Left cardiac atrium (tissue), 4 donors: Measurements from ENCODE around the gene UBE2L6. TPM values are rescaled to one million over a fixed set of nuclear protein-coding genes. Genes with fewer than 3 reads are reported as not detected.
A peak's percentile ranks its signal among the peaks of the same experiment; 100 is the strongest.

Experiments
- ATAC-seq, 2 donors: fragments of 200-7000 bp; cut with Tn5 transposase; one replicate each; pipeline ENCODE4 v1.9.1; 2020; ENCODE audit warnings: mild to moderate bottlenecking in 2 of 2, moderate library complexity in 2 of 2
- DNase-seq: peaks from one replicate; pipeline ENCODE4 v3.0.0-alpha.2; 2020
- intact Hi-C, 2 donors: fragments of 100-400 bp; cut with DNase I; formaldehyde crosslinking; loops; one replicate each; pipeline versions ENCODE4 v1.14.1 to v1.15.1; 2022 to 2023
- total RNA-seq, 2 donors: library from RNA; stranded (reverse); fragmentation: NEBNext Ultra II Directional; extraction: Animal tissue kit (Norgen Biotek cat#: 25700); gene quantifications; one replicate each; pipeline ENCODE4 v1.2.1, GENCODE V29; 2021
- donor health status: DM: no; HTN: yes; CAD: no.
- donor health status: DM: no; HTN: yes; CAD: no; lungs with severe emphysema.
- donor health status: DM: yes; HTN: yes; CAD: no.
- donor health status: Dilated cardiomyopathy.

The UBE2L6 gene
- total RNA-seq, 2 donors from 2014 or later = 28.9 to 30.0 TPM

- intact Hi-C loops = no loop called here
- ATAC-seq = no peak
Measured at GRCh38 chr11:57574061-57574460, 6.6 kb upstream of the UBE2L6 start.

GRCh38 chr11:57571606-57572005 lies 4.1 kb upstream of the UBE2L6 start:
- no peak for ATAC-seq
- no peak for DNase-seq
- intact Hi-C loops = no loop called here

More at GRCh38 chr11:57574061-57574460, 6.6 kb upstream of the UBE2L6 start:
- no peak for DNase-seq

GRCh38 chr11:57568330-57568766 lies 876 bp upstream of the UBE2L6 start:
- DNase-seq (no peak), ATAC-seq (no peak)
- intact Hi-C loops = loop anchor here (2.0 to 5.0 kb wide), 2 partner anchors 72 to 74 kb away; no protein-coding TSS in a partner anchor

- peak; percentile 13 to 36 for ATAC-seq
- intact Hi-C loops = loop anchor here in 1 of 2 donors (5.0 kb wide), 1 partner anchor 75 kb away; no protein-coding TSS in a partner anchor
Measured at GRCh38 chr11:57566905-57567514, 462 bp downstream of the UBE2L6 start.

GRCh38 chr11:57566005-57566904 lies 1.2 kb downstream of the UBE2L6 start:
- intact Hi-C loops = loop anchor here in 1 of 2 donors (5.0 kb wide), 1 partner anchor 76 kb away; no protein-coding TSS in a partner anchor
- peak; percentile 29 to 45 for ATAC-seq
- no peak for DNase-seq

More at GRCh38 chr11:57566905-57567514, 462 bp downstream of the UBE2L6 start:
- no peak for DNase-seq

- ATAC-seq (no peak), DNase-seq (no peak)
- intact Hi-C loops = no loop called here
Measured at GRCh38 chr11:57562596-57562995, 4.9 kb downstream of the UBE2L6 start.

GRCh38 chr11:57560146-57560545 lies 7.3 kb downstream of the UBE2L6 start:
- DNase-seq (no peak), ATAC-seq (no peak)
- intact Hi-C loops = no loop called here

GRCh38 chr11:57556041-57556440 lies 11.4 kb downstream of the UBE2L6 start:
- intact Hi-C loops = no loop called here
- DNase-seq = no peak
- ATAC-seq = no peak

GRCh38 chr11:57555393-57555792 lies 12.1 kb downstream of the UBE2L6 start:
- intact Hi-C loops = no loop called here
- ATAC-seq (no peak), DNase-seq (no peak)

- intact Hi-C loops = no loop called here
- no peak for ATAC-seq
Measured at GRCh38 chr11:57552479-57552878, 15.0 kb downstream of the UBE2L6 start.

GRCh38 chr11:57551941-57552340 lies 15.5 kb downstream of the UBE2L6 start:
- no peak for ATAC-seq
- no peak for DNase-seq
- intact Hi-C loops = no loop called here

More at GRCh38 chr11:57552479-57552878, 15.0 kb downstream of the UBE2L6 start:
- DNase-seq = no peak

GRCh38 chr11:57549983-57550382 lies 17.5 kb downstream of the UBE2L6 start:
- DNase-seq = no peak
- no peak for ATAC-seq
- intact Hi-C loops = no loop called here

- intact Hi-C loops = no loop called here
- peak; percentile 29 to 58 for ATAC-seq
- DNase-seq = no peak
Measured at GRCh38 chr11:57547854-57548377, 19.6 kb downstream of the UBE2L6 start.

- peak; percentile 9 to 55 for ATAC-seq
- no peak for DNase-seq
- intact Hi-C loops = no loop called here
Measured at GRCh38 chr11:57546869-57547475, 20.5 kb downstream of the UBE2L6 start.

- intact Hi-C loops = no loop called here
- no peak for DNase-seq
- ATAC-seq = no peak
Measured at GRCh38 chr11:57546451-57546850, 21.0 kb downstream of the UBE2L6 start.

- intact Hi-C loops = no loop called here
- DNase-seq (no peak), ATAC-seq (no peak)
Measured at GRCh38 chr11:57545883-57546282, 21.6 kb downstream of the UBE2L6 start.

GRCh38 chr11:57544566-57544965 lies 22.9 kb downstream of the UBE2L6 start:
- intact Hi-C loops = no loop called here
- no peak for ATAC-seq
- no peak for DNase-seq

- DNase-seq (no peak), ATAC-seq (no peak)
- intact Hi-C loops = no loop called here
Measured at GRCh38 chr11:57543593-57543992, 23.9 kb downstream of the UBE2L6 start.

GRCh38 chr11:57542582-57542981 lies 24.9 kb downstream of the UBE2L6 start:
- ATAC-seq (no peak), DNase-seq (no peak)
- intact Hi-C loops = no loop called here

- peak; percentile 76 to 82 for ATAC-seq
- no peak for DNase-seq
- intact Hi-C loops = no loop called here
Measured at GRCh38 chr11:57541169-57541568, 26.3 kb downstream of the UBE2L6 start.
